ENCODE data around the gene NDUFS7. TPM values are rescaled to one million over a fixed set of nuclear protein-coding genes. Genes with fewer than 3 reads are reported as not detected.

Gene NDUFS7
- total RNA-seq: 10 to 100 TPM; 60.8 to 67.9 (median 66.6) TPM
- total RNA-seq (2013): 34.9 TPM

- no peaks in the 10 kb centered on the region for H3K9me3 ChIP-seq (ENCODE audit: control insufficient read depth, insufficient read depth, low read length)
- peaks cover 18% of the 10 kb centered on the region for H3K4me1 ChIP-seq (ENCODE audit: control insufficient read depth, insufficient read depth, low read length)
- intact Hi-C loops (cut with micrococcal nuclease): loop anchor here (1.0 kb wide), 1 partner anchor 24 kb away; the partner anchor contains the start of gene DAZAP1
- Mint-ChIP-seq H3K27ac (peak within 1 kb of the TSS; percentile 100), H3K36me3 (no peaks in the 10 kb centered on the region), H3K9me3 (no peaks in the 10 kb centered on the region), H3K4me3 (peak within 1 kb of the TSS; percentile 97), H3K4me1 (peaks cover 17 to 31% of the 10 kb centered on the region in 2 donors), H3K27me3 (ENCODE audit: low read depth in 2 of 2) (peaks cover 6% of the 10 kb centered on the region in 2 donors)
- H3K36me3 ChIP-seq (ENCODE audit: control insufficient read depth, insufficient read depth, low read length): peaks cover under 1% of the 10 kb centered on the region
- TF ChIP-seq CTCF (IDR thresholded peaks at IDR 0.05): no peak
- H3K27ac ChIP-seq (ENCODE audit: low read length): peak within 1 kb of the TSS; percentile 93
- H3K4me3 ChIP-seq (ENCODE audit: low read length): peak within 1 kb of the TSS; percentile 94
- under 1% methylated on average over 90 of the region's 90 CpGs for WGBS (ENCODE audit: insufficient coverage)
- DNase-seq (peak; percentile 96 to 98), ATAC-seq (peak; percentile 84 to 94 (median 86))
- no peaks in the 10 kb centered on the region for H3K27me3 ChIP-seq (ENCODE audit: control insufficient read depth, insufficient read depth, low read length)
Observed at GRCh38 chr19:1383312-1384084, at the start of gene NDUFS7. NDUFS7 (plus strand) TSS chr19:1383907; CDS start chr19:1383927, 20 bp downstream.

GRCh38 chr19:1336079-1336684, 47.5 kb upstream of the NDUFS7 start:
- Histone ChIP-seq H3K36me3 (ENCODE audit: control insufficient read depth, insufficient read depth, low read length) (no peaks in the 10 kb centered on the region), H3K4me3 (ENCODE audit: low read length) (no peak overlapping the region), H3K9me3 (ENCODE audit: control insufficient read depth, insufficient read depth, low read length) (no peaks in the 10 kb centered on the region), H3K27ac (ENCODE audit: low read length) (no peak overlapping the region), H3K27me3 (ENCODE audit: control insufficient read depth, insufficient read depth, low read length) (no peaks in the 10 kb centered on the region), H3K4me1 (ENCODE audit: control insufficient read depth, insufficient read depth, low read length) (no peaks in the 10 kb centered on the region)
- Mint-ChIP-seq H3K27me3 (ENCODE audit: low read depth in 2 of 2) (peaks cover 0 to 2% of the 10 kb centered on the region in 2 donors), H3K27ac (no peak overlapping the region), H3K9me3 (no peaks in the 10 kb centered on the region), H3K36me3 (no peaks in the 10 kb centered on the region), H3K4me3 (no peak overlapping the region), H3K4me1 (no peaks in the 10 kb centered on the region)
- no peak for TF ChIP-seq CTCF (IDR thresholded peaks at IDR 0.05)
- intact Hi-C loops (cut with micrococcal nuclease): no loop called here
- 66% methylated on average over 21 of the region's 22 CpGs for WGBS (ENCODE audit: insufficient coverage)
- ATAC-seq: no peak
- DNase-seq: no peak

- H3K36me3 Mint-ChIP-seq: no peaks in the 10 kb centered on the region
- peaks cover 0 to 2% of the 10 kb centered on the region in 2 donors for H3K27me3 Mint-ChIP-seq (ENCODE audit: low read depth in 2 of 2)
- no peaks in the 10 kb centered on the region for H3K36me3 ChIP-seq (ENCODE audit: control insufficient read depth, insufficient read depth, low read length)
- H3K9me3 Mint-ChIP-seq: no peaks in the 10 kb centered on the region
- no peaks in the 10 kb centered on the region for H3K9me3 ChIP-seq (ENCODE audit: control insufficient read depth, insufficient read depth, low read length)
- no peaks in the 10 kb centered on the region for H3K4me1 ChIP-seq (ENCODE audit: control insufficient read depth, insufficient read depth, low read length)
- ATAC-seq (no peak), DNase-seq (no peak)
- TF ChIP-seq CTCF (IDR thresholded peaks at IDR 0.05): no peak
- intact Hi-C loops (cut with micrococcal nuclease): no loop called here
- no peak overlapping the region for H3K27ac ChIP-seq (ENCODE audit: low read length)
- no peak overlapping the region for H3K4me3 Mint-ChIP-seq
- WGBS (ENCODE audit: insufficient coverage): 86% methylated on average over 28 of the region's 28 CpGs
- H3K4me3 ChIP-seq (ENCODE audit: low read length): no peak overlapping the region
- H3K27me3 ChIP-seq (ENCODE audit: control insufficient read depth, insufficient read depth, low read length): no peaks in the 10 kb centered on the region
- H3K27ac Mint-ChIP-seq: no peak overlapping the region
- H3K4me1 Mint-ChIP-seq: no peaks in the 10 kb centered on the region
Observed at GRCh38 chr19:1340681-1341469, 42.8 kb upstream of the NDUFS7 start.

Data from natural killer cell (primary cell).